Measurements from ENCODE around the gene KIF5A. TPM values are rescaled to one million over a fixed set of nuclear protein-coding genes. Genes with fewer than 3 reads are reported as not detected.

Gene KIF5A
- total RNA-seq, 6 experiments from 2014 or later, result 1.0 to 1.8 (median 1.2) TPM

- peaks cover 6% of the 10 kb centered on the region for H3K36me3 Mint-ChIP-seq (ENCODE audit: low read depth)
- H3K9me3 Mint-ChIP-seq, result no peaks in the 10 kb centered on the region
- TF ChIP-seq, protein P1, sequence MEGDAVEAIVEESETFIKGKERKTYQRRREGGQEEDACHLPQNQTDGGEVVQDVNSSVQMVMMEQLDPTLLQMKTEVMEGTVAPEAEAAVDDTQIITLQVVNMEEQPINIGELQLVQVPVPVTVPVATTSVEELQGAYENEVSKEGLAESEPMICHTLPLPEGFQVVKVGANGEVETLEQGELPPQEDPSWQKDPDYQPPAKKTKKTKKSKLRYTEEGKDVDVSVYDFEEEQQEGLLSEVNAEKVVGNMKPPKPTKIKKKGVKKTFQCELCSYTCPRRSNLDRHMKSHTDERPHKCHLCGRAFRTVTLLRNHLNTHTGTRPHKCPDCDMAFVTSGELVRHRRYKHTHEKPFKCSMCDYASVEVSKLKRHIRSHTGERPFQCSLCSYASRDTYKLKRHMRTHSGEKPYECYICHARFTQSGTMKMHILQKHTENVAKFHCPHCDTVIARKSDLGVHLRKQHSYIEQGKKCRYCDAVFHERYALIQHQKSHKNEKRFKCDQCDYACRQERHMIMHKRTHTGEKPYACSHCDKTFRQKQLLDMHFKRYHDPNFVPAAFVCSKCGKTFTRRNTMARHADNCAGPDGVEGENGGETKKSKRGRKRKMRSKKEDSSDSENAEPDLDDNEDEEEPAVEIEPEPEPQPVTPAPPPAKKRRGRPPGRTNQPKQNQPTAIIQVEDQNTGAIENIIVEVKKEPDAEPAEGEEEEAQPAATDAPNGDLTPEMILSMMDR (IDR thresholded peaks at IDR 0.05), result no peak
- H3K4me1 Mint-ChIP-seq (ENCODE audit: low read depth), result peaks cover 15% of the 10 kb centered on the region
- H3K4me3 Mint-ChIP-seq, result peak within 1 kb of the TSS; percentile 81
- no peak for DNase-seq
- peaks cover 1% of the 10 kb centered on the region for H3K27me3 Mint-ChIP-seq (ENCODE audit: insufficient read depth)
- H3K27ac Mint-ChIP-seq, result peak within 1 kb of the TSS; percentile 24; the same call in 1 of the 2 replicates
Observed at GRCh38 chr12:57611108-57611826, 61.4 kb downstream of the KIF5A start, which contains the start of gene ARHGEF25. TSS of gene ARHGEF25 (plus strand) at chr12:57611435. CDS start at chr12:57611895, 460 bp downstream.

- Mint-ChIP-seq H3K4me1 (ENCODE audit: low read depth) (peaks cover 20% of the 10 kb centered on the region), H3K27ac (no peak overlapping the region), H3K4me3 (peak overlapping the region; percentile 81), H3K27me3 (ENCODE audit: insufficient read depth) (peaks cover 3% of the 10 kb centered on the region; the same call in 1 of the 2 replicates), H3K36me3 (ENCODE audit: low read depth) (peaks cover 13% of the 10 kb centered on the region), H3K9me3 (no peaks in the 10 kb centered on the region)
- TF ChIP-seq, protein P1 (IDR thresholded peaks at IDR 0.05), result no peak
- DNase-seq, result no peak
Observed at GRCh38 chr12:57611827-57612710, 62.2 kb downstream of the KIF5A start.

- no peaks in the 10 kb centered on the region for H3K9me3 Mint-ChIP-seq
- DNase-seq, result no peak
- TF ChIP-seq, protein P1 (IDR thresholded peaks at IDR 0.05), result no peak
- peaks cover 13% of the 10 kb centered on the region for H3K36me3 Mint-ChIP-seq (ENCODE audit: low read depth)
- H3K27ac Mint-ChIP-seq, result no peak overlapping the region
- H3K4me3 Mint-ChIP-seq, result no peak overlapping the region
- H3K27me3 Mint-ChIP-seq (ENCODE audit: insufficient read depth), result peaks cover 3% of the 10 kb centered on the region; the same call in 1 of the 2 replicates
- H3K4me1 Mint-ChIP-seq (ENCODE audit: low read depth), result peaks cover 20% of the 10 kb centered on the region
Observed at GRCh38 chr12:57612711-57613426, 63.0 kb downstream of the KIF5A start.

GRCh38 chr12:57613427-57614109 is 63.7 kb downstream of the KIF5A start:
- Mint-ChIP-seq H3K4me3 (no peak overlapping the region), H3K36me3 (ENCODE audit: low read depth) (peaks cover 13% of the 10 kb centered on the region), H3K4me1 (ENCODE audit: low read depth) (peaks cover 20% of the 10 kb centered on the region), H3K27me3 (ENCODE audit: insufficient read depth) (peaks cover 3% of the 10 kb centered on the region; the same call in 1 of the 2 replicates), H3K9me3 (no peaks in the 10 kb centered on the region), H3K27ac (no peak overlapping the region)
- TF ChIP-seq, protein P1 (IDR thresholded peaks at IDR 0.05), result no peak
- DNase-seq, result no peak
